Fibroblast of peridontal ligament (primary cell): Measurements from ENCODE around the gene STK32C.
"Not testable (repeated sequence)": the region's sequence is repeated elsewhere in the genome, so short reads cannot be mapped to it uniquely, and the experiment has no call there.

ENCODE experiments used
- DNase-seq: peaks from one replicate; pipeline ENCODE4 v3.0.0-alpha.2; 2010; ENCODE audit errors: extremely low read depth

STK32C gene

GRCh38 chr10:132301371-132302330 lies 6.1 kb downstream of the STK32C start:
- DNase-seq: no peak

- DNase-seq: no peak
Observed at GRCh38 chr10:132300582-132300981, 7.2 kb downstream of the STK32C start.

- no peak for DNase-seq
Observed at GRCh38 chr10:132299371-132300336, 8.1 kb downstream of the STK32C start.

GRCh38 chr10:132298038-132298881 lies 9.5 kb downstream of the STK32C start:
- DNase-seq: no peak

- DNase-seq: no peak
Observed at GRCh38 chr10:132297526-132297925, 10.2 kb downstream of the STK32C start.

DNA sequence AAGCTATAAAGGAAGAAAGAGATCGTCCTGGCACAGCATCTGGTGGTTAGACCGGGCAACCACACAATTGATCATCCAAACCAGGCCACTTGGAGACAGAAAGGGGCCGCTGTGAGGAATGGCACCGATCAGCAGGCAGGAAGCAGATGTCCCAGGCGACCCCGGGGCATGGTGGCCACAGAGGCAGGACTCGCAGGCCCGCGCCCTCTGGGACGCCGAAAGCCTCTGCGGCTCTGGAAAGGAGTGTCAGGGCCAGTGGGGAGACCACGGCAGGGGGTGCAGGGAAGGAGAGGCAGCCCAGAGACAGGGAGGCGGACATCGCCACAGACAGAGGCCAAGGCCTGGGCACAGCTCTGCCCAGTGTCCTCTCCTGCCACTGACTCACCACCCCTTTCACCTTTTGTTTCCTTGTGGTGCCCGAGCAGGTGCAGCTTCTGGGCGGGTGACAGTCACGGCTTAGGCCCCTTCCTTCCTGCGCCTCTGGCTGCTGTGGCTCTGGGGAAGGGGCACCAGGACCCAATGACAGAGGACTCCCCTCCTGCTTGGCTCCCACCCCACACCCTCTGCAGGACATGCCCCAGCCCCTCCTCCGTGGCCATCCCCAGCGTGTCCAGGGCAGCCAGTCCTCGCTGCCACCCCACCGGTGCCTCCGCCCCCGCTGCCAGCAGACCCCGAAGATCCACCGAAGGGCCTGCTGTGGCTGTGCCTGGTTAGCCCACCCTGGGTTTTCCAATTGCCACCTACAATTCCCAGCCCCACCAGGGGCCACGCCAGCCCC lies 10.9 kb downstream of the STK32C start:
- no peak for DNase-seq

- not testable (repeated sequence) for DNase-seq
Observed at GRCh38 chr10:132295481-132295880, 12.3 kb downstream of the STK32C start.

- no peak for DNase-seq
Observed at GRCh38 chr10:132294561-132295318, 13.0 kb downstream of the STK32C start.

DNA sequence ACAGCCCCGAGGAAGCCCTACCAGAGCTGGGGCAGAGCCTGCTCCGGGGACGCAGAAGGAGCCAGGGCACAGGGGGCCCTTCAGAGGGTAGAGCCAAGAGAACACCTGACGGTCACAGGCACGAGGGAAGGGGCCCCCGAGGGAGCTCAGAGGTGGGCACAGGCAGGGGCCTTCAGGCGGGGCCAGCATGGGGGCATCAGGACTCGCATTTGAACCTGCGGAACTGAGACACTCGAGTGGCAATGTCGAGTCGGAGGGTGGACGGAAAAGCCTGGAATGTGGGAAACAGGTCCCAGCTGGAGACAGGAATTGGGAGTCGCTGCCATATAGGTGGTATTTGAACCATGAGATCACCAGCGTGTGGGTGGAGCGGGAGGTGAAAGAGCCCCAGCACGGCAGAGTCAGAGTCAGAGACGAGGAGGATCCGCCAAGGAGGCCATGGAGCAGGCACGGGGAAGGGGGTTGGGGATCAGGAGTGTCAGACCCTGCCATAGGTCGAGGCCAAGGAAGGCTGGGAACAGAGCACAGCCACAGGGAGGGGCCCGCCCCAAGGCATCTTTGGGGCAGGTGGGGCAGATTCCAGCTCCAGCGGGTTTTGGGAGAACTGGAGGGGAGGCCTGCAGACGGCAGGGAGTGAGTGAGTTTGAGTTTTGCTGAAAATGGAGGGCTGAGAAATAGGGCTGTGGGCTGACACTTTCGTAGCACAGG lies 13.8 kb downstream of the STK32C start:
- DNase-seq: no peak

DNA sequence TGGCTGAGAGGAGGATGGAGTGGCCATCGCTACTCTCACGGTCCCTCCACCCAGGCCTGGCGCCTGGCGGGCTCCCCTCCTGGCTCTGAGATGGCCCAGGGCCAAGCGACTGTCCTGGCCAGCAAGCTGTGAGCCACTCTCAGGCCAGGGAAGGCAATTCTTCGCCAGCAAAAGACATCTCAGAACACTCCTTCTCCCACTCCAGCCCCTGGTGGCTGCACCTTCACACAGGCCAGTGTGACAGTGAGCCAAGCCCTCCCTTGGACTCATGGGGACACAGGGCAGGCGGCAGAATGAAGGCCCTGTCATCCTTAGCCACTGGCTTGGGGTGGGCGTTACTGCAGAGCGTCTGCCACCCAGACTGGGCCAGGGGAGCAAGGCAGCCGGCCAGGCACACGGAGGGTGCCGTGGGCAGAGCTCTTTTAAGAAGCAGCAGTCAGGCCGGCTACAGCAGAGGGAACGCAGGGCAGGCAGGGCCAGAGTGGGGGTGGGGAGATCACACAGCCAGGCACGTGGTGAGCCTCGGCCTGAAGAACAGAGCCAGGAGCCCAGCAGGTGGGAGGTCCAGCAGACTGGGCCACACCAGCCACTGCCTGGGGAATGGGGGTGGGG lies 14.4 kb downstream of the STK32C start:
- no peak for DNase-seq

GRCh38 chr10:132292287-132293200 lies 15.2 kb downstream of the STK32C start:
- no peak for DNase-seq

DNA sequence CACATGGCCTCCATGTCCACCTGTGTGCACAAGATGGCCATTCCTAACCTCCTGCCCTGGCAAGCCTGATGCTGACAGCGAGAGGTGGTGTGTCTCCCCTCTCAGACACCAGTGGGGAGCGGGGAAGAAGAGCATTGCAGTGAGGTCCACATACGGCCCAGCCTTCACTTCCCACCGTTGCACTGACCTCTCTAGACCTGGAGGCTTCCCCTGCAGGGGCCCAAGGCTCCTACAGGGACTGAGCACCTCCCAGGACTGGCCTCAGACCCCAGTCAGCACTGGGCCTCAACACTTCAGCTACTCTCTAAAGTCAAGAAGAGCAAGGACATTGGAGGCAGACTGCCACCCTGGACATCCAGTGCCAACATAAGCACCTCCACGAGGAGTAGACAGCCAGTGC lies 15.9 kb downstream of the STK32C start:
- no peak for DNase-seq

GRCh38 chr10:132290631-132291030 lies 17.1 kb downstream of the STK32C start:
- DNase-seq: no peak

DNA sequence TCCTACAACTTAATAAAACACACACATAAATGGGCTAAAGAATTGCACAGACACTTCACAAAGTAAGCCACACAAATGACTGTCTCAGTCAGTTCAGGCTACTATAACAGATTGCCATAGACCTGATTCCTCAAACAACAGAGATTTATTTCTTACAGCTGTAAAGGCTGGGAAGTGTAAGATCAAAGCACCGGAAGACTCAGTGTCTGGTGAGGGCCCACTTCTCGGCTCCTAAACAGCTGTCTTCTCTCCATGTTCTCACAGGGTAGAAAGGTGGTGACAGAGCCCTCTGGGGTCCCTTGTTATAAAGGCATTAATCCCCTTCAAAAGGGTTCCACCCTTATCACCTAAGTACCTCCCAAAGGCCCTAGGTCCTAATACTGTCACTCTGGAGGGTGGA lies 18.3 kb downstream of the STK32C start:
- DNase-seq: no peak

- DNase-seq: no peak
Observed at GRCh38 chr10:132283604-132284382, 24.0 kb downstream of the STK32C start.

- DNase-seq: no peak
Observed at GRCh38 chr10:132282667-132283603, 24.8 kb downstream of the STK32C start.
